Measurements from ENCODE around the gene MFN2.

DNA sequence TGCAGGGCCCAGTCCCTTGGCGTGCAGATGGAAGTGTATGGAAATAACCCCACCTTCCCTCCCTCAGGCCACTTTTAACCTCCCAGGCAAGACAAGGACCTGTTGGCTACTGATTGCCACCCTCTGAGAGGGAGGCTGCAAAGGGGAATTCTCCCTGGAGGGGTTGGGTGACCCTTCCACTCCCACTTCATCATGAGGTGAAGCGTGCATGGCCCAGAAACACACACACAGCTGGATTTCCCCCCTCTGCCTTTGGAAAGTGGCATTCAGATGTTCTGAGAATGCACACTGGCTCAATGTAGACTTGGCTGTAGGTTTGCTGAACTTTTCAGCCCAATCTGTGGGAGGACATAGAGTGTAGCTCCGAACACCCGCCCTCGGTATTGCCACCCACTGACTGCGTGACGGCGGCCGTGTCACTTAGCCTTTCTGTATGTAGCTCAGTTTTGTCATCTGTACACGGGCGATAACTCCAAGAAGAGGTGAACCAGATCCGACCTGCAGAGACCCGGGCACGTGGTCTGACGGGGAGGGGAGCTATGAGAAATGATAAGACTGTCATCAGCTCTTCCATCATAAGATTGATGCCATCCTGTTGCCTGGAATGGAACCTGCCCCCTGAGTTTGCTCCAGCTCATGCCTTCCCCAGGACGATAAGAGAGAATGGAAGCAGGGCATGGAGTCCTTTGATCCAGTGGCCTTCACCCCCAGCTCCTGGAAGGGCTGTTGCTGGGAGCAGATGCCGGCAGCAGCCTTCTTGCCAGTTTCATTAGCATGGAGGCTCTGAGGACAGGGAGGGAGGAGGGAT, 58.3 kb downstream of the MFN2 start:
- TF ChIP-seq, protein P1, sequence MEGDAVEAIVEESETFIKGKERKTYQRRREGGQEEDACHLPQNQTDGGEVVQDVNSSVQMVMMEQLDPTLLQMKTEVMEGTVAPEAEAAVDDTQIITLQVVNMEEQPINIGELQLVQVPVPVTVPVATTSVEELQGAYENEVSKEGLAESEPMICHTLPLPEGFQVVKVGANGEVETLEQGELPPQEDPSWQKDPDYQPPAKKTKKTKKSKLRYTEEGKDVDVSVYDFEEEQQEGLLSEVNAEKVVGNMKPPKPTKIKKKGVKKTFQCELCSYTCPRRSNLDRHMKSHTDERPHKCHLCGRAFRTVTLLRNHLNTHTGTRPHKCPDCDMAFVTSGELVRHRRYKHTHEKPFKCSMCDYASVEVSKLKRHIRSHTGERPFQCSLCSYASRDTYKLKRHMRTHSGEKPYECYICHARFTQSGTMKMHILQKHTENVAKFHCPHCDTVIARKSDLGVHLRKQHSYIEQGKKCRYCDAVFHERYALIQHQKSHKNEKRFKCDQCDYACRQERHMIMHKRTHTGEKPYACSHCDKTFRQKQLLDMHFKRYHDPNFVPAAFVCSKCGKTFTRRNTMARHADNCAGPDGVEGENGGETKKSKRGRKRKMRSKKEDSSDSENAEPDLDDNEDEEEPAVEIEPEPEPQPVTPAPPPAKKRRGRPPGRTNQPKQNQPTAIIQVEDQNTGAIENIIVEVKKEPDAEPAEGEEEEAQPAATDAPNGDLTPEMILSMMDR (IDR thresholded peaks at IDR 0.05; ENCODE audit: borderline replicate concordance, extremely low read depth, low read length, poor library complexity, severe bottlenecking): no peak
- TF ChIP-seq EZH2 (IDR thresholded peaks at IDR 0.05; ENCODE audit: borderline replicate concordance, low read depth, low read length, severe bottlenecking): no peak
